NK-92 (cell line): Measurements from ENCODE around the gene FBH1.
"Not testable (repeated sequence)": the region's sequence is repeated elsewhere in the genome, so short reads cannot be mapped to it uniquely, and the experiment has no call there.

ENCODE experiments used
- DNase-seq: peaks from one replicate; lab custom pipeline; 2025; ENCODE audit not compliant: unreplicated experiment; lab: John Stamatoyannopoulos, UW

Gene FBH1

DNA sequence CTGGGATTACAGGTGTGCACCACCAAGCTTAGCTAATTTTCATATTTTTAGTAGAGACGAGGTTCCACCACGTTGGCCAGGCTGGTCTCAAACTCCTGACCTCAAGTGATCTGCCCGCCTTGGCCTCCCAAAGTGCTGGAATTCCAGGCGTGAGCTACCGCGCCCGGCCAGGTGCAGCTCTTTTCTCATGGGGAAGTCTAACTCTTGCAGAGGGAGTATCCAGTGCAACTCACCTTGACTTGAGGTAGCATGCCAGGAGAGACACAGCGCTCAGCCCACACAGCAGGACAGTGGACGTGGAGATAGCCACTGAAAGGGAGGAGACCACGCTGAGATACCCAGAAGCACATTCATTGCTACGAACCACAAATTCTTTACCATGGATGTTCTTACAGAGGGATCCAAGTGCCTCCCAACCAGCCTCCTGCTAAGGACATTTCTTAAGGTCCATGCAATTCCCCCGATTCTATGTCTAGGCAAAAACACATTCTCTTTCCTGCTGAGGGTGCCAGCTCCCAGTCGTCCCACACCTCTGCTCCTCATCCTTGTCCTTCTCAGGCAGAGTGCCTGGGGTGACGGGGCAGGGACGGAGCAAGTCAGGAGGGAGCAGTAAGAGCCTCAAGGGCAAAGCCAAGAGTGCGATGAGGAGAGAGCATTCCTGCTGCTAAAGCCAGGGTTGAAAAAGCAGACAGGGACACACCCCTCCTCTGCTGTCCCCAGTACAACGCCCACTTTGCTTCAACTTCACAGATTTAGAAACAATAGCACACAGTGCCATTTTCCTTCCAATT lies 66.3 kb downstream of the FBH1 start:
- no peak for DNase-seq

DNA sequence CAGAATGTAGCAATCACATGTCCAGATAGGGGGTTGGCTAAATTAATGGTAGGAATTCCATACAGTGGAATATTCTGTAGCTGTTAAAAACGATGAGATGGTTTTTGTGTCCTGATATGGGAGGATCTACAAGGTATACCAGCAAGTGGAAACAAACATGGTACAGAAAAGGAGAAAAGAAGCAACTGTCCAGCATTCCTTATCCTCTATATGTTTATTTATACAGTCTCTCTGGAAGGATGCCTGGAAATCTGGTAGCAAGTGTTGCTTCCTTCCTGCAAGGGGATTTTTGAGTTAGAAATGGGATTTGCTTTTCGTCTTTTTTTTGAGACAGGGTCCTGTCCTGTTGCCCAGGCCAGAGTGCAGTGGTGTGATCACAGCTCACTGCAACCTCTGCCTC lies 68.0 kb downstream of the FBH1 start:
- no peak for DNase-seq

DNA sequence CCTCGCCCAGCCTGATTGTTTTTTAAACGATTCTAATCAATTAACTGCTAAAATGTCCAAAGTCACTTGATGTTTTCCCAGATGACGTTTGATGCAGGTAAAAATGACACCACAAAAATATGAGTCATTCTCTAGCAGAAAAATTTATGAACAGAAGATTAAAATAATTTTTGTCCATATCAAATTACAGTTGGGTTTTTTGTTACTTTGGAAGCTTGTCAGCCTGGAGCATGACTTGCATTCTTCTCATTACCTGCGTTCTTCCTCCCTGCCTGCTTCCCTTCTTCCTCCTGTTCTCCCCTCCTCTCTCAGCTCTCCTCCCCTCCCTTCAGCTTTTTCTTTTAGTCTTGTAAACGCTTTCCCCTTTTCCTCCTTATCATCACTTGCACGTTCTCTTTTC lies 68.6 kb downstream of the FBH1 start:
- no peak for DNase-seq

DNA sequence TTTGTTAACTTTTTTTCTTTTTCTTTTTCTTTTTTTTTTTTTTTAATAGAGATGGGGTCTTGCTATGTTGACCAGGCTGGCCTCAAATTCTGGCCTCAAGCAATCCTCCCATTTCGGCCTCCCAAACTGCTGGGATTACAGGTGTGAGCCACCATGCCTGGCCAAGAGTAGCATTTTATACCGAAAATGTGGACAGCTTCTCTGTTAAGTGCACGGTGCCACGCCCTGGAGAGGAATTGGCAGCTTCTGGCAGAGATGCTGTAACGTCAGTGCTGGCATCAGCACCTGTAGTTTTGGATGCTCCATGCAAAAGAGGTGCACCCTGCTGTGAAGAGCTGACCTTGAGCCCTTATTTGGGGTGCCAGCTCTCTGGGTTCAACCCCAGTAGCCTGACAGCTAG lies 69.1 kb downstream of the FBH1 start:
- no peak for DNase-seq

DNA sequence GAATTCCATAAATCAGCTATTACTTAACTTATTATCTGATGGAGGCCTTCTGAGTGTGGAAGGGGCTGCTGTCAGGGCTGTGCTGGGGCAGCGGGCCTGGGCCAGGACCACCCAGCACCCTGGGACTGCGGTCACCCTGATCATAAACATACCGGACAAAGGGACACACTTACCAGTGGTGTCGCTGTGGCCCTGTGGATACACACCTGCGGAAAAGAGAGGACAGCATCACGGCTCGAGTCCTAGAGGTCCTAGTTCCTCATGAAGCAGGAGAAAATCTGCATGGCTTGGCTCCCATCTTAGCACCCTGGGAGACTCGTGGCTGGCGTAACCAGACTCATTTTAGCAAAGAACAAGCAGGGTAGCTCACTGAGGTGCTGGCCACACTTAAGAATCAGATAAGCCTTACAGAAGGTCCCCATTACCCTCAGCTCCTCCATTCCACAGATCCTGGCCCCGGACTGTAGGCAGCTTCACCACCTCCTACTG lies 69.6 kb downstream of the FBH1 start:
- no peak for DNase-seq

DNA sequence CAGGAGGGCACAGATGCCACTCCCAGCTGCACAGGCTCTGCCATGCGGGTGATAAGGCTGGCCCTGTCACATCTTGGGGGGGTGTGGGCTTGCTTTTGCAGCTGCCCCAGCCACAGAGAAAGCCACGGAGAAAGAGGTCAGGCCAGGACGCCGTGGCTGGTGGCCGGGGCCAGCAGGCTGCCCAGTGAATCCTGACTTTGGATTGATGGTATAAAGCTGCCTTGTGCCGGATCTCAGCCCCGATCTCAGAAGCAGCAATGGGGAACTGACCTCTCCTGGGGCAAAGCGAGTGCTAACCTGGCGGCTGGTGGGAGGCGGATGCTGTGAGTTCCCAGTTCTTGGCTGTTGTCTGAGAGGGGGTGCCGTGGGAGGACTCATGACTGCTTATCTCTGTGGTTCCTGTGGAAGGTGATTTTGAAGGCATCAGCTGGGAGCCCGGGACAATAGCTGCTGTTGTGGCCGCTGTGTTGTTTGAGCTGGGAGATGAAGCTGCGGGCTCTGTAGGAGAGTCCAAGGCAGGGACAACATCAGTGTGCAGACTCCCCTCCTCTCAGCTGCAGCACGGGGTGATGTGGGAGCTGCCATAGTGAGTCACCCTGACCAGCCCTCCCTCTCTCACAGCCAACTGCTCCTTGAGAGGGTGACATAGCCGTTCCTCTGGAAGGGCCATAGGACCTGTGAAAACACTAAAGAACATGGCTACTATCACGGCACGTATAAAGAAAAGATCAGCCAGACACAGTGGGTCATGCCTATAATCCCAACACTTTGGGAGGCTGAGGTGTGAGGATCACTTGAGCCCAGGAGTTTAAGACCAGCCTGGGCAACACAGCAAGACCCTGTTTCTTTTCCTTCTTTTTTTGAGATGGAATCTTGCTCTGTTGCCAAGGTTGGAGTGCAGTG lies 70.3 kb downstream of the FBH1 start:
- no peak for DNase-seq

DNA sequence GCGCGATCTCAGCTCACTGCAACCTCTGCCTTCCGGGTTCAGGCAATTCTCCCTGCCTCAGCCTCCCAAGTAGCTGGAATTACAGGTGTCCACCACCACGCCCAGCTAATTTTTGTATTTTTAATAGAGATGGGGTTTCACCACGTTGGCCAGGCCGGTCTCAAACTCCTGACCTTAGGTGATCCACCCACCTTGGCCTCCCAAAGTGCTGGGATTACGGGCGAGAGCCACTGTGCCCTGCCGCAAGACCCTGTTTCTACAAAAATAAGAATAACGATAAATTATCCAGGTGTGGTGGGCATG lies 70.9 kb downstream of the FBH1 start:
- not testable (repeated sequence) for DNase-seq

DNA sequence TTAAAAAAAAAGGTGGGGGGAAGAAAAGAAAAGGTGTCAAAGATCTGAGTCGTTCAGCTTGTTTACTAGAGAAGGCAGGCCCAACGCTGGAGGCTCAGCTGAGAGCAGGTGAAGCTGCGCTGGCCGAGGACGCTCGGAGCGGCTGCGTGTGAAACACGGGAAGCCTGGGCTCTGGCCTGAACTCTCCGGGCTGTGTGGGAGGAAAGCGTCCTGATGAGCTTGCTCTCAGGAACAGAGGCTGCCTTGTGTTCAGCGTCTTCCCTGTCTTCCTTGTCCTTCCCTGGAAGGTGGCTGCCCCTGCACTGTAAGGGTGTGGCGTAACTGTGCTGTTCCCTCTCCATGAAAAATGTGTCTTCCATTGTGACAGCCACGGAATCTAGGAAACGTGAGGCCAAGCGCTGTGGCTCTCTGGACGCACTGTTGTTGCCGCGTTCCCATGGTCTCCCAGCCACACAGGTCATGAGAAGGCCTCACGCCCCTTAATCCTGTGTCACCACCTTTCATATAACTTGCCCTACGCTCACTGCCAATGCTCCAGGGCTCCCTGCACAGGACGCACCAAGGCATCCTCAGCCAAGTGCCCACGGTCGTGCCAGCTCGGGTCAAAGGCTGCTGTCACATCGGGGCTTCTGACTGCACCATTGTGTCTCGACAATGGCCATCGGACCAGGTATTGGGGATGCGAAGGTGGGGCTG lies 71.5 kb downstream of the FBH1 start:
- DNase-seq = no peak

DNA sequence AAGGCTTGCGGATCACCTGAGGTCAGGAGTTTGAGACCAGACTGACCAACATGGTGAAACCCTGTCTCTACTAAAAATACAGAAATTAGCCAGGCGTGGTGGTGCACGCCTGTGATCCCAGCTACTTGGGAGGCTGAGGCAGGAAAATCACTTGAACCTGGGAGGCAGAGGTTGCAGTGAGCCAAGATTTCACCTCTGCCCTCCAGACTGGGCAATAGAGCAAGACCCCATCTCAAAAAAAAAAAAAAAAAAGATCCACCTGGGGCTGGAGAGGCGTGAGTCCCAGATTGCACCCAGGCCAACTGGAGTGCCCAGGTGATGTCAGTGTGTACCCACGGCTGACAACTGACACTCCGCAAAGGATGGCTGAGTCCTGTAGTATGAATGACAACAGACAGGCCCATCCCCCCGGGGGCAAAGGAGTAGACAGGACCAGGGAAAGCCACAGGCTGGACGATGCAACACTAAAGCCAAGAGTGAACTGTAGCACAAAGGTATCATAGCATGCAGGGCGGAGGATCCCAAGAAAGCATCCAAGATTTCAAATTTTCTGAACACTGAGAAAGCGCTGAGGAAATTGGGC lies 72.4 kb downstream of the FBH1 start:
- DNase-seq = not testable (repeated sequence)

DNA sequence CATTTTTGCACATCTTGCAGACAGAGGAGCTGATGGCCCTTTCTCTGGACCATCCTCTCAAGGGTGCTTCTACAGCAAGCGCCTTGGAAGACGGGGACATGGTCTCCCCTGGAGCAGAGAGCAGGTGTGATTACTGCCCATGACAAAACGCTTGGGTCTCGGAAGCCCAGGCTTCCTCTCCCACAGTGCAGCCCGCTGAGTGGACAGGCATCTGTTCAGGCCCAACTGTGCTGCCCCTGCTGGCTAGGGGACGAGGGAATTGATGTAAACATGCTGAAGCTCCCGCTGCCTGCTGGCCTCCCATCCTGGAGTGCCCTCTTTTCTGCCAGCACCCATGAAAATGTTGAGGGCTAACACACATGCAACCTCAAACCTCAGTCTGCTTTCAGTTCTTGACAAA lies 73.0 kb downstream of the FBH1 start:
- DNase-seq = no peak

DNA sequence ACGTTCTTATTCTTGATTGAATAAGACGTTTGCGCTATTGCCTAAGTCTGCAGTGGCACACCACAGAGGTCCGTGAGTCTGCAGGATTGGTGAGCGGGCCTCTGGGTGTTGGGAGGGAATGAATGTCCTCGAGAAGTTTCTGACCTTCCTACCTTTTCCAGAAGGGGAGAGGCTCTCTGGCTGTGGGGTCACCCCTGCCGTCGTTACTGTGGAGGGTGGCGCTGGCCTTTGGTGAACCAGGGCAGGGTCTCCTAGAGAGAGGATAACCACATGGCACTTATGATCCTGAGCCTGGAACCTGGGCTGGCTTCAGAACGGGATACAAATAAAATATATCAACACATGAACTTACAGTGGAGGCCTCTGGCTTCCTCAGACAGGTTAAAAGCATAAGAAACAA lies 73.5 kb downstream of the FBH1 start:
- DNase-seq = no peak

DNA sequence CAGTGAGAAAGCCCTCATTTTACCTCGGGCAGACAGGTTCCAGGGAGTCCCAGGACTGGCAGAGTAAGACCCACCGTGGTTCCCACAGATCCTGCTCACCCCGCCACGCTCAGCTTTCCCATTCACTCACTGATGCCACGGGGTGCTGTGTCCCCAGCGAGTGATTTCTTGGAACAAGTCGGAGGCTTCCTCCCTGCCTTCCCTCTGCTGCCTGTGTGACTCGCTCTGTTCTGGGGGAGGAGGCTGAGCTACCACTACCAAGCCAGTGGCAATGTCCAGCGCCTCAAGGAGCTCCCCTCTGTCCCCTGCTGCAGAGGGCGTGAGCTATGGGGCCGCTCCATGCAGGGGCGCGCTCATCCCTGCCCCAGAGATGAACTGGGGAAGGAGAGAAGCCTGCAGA lies 74.7 kb downstream of the FBH1 start:
- no peak for DNase-seq

DNA sequence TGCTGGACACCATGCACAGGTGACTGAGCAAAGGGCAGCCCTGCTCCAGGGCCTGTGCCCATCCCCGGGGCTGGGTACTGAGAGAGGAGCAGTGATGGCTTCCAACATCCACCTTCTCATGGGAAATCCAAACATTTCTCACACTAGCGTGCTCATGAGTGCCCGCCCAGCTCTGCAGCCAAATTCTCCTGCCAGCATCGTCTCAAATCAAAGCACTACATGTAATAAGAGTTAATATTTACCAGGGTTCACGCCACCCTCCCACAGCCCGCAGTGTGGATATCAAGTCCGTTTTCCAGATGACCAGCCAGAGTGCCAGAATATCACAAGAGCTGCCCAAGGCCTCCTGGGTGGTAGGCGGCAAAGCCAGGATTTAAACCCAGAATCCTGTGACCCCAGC lies 75.2 kb downstream of the FBH1 start:
- no peak for DNase-seq

DNA sequence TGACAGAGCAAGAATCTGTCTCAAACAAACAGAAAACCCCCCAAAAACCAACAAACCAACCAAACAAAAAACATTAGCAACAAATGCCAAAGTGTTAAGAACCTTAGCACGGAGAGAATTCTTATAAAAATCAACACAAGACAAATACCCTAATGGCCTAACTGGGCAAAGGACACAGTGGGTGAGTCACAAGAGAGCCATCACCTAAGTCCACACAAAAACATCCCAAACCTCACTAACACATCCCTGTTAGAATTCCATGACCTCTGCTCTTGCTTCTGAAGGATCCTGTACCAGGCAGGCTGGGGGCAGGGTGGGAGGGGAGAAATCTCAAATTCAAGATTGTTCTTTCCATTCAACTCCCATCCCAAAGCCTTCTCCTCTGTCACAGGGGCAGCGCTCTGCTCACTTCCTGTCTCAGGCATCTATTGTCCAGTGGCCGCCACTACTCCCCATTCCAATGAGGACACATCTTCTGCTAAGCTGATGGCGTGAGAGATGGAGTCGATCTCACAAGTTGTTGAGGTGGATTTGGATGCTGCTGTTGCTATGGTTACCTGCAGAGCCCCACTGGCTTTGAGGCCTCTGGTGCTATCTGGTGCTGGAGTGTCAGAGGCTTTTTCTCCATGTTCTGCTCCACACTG lies 78.1 kb downstream of the FBH1 start:
- no peak for DNase-seq

DNA sequence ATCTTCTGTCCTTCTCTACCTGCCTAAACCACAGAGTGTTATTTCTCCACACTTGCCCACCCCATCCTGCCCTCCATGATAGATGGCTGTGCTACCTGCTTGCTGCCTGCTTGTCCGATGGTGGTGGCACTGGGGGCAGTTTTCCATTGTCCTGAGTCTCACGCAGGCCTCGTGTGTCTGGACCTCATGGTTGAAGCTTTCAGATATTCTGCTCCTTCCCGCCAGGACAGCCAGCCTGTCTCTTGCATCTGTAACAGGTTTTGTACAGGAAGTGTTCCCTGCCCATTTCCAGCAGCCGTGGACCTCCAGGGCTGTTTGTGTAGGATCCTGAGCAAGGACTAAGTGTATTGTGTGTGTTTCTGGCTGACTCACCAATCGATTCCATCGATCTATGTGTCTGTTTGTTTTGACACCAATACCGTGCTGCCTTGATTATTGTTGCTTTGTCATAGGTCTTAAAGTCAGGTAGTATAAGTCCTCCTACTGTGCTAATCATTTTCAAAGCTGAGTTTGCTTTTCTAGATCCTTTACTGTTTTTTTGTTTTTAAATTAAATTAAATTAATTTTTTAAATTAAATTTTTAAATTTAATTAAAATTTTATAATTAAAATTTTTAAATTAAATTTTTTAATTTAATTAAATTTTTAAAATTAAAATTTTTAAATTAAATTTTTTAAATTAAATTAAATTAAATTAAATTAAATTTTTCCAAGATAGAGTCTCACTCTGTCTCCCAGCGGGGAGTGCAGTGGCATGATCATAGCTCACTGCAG lies 78.8 kb downstream of the FBH1 start:
- DNase-seq = no peak

DNA sequence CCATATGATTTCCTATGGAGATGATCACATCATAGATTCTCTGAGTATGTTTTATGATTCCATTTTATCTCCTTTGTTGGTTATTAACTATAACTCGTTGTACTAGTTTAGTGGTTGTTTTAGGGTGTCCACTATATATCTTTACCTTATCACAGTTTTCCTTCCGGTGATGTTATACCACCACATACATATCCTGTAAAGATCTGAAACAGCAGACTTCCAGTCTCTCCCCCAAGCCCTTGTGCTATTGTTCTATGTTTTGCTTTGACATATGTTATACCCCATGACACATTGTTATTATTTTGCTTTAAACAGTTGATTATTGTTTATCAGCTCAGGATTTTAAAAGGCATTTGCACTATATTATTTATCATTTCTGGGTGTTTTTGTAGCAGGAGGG lies 80.0 kb downstream of the FBH1 start:
- no peak for DNase-seq

DNA sequence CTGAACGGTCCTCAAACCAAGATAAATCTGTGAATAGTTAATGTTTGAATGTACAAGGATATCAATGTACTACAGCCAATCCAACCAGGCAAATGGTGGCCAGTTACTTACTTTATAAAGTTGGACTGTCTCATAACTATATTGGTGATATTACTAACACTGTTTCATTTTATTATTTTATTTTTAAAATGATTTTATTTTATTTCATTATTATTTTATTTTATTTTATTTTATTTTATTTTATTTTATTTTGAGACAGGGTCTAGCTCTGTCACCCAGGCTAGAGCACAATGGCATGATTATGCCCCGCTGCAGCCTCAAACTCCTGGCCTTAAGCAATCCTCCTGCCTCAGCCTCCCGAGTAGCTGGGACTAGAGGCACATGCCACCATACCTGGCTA lies 80.5 kb downstream of the FBH1 start:
- no peak for DNase-seq

DNA sequence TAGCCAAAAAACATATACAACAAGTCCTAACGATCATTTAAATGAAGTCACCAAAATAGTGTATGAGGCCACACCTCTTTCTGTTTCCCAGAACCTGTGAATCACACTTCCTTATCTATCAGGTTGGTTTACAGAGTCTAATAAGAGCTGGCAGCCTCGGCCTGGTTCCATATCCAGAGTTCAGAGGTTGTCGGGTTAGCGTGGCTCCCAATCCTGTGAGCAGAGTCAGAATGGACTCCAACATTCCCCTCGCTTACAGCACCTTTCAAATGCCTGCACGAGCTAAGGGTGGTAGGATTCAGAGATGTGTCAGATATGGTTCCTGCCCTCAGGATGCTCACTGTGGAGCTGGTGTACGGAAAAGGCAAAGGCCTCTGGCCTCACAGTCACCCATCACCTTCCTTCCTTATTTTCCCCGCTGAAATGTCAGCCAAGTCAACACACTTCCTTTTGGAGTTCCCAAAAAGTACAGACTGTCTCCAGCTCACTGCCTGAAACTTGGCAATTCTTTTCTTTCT lies 81.3 kb downstream of the FBH1 start:
- no peak for DNase-seq

DNA sequence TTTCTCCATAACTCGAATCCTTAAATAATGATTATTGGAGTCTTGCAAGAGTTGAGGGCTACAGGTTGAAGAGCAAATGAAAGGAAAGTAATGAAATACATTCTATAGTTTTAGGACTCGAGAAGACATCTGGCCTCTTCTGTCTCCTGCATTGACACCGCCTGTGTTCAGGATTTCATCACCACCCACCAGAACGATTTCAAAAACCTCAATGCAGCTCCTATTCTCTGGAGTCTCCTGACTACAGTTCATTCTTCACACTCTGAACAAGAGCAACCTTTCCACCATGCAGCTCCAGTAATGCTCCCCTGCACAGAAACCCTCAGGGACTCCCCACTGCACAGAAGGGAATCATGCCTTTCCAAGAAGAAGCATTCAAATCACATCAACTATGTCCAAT lies 81.8 kb downstream of the FBH1 start:
- no peak for DNase-seq

DNA sequence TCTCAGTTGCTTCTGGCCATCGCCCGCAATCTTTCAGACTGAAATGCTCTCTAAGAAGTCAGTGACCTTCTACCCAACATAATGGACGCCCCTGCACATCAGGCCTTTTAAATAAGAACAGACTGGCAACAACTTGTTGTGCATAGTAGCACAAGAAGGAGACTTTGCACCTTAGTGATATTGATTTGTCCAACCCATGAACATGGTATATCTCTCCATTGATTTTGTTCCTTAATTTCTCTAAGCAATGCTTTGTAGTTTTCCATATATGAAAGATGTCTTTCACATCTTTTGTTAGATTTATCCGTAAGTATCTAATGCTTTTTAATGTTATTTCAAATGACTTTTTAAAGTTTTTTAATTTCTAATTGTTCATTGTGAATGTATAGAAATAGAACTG lies 83.0 kb downstream of the FBH1 start:
- DNase-seq = no peak
